Measurements from ENCODE around the gene CPM.
"Not testable (repeated sequence)": the region's sequence is repeated elsewhere in the genome, so short reads cannot be mapped to it uniquely, and the experiment has no call there.

Gene CPM

DNA sequence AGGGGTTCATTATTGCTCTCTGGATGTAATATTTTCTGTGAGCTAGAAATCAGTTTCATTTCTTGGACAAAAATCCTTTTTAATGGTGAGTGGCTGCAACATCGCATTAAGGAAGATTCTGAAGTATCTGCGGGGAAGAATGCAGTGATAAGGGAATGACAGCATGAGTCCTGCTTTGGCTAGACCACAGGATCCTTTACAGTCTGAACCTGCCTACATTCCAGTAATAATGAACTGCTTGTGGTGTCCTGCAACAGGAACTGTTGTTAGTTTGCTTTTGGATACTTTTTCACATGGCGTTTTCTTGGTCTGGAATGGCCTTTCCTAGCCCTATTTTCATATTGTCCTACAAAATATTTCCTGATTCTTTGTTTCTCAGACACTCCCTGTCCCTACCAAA, 109.3 kb downstream of the CPM start:
- DNase-seq = no peak

DNA sequence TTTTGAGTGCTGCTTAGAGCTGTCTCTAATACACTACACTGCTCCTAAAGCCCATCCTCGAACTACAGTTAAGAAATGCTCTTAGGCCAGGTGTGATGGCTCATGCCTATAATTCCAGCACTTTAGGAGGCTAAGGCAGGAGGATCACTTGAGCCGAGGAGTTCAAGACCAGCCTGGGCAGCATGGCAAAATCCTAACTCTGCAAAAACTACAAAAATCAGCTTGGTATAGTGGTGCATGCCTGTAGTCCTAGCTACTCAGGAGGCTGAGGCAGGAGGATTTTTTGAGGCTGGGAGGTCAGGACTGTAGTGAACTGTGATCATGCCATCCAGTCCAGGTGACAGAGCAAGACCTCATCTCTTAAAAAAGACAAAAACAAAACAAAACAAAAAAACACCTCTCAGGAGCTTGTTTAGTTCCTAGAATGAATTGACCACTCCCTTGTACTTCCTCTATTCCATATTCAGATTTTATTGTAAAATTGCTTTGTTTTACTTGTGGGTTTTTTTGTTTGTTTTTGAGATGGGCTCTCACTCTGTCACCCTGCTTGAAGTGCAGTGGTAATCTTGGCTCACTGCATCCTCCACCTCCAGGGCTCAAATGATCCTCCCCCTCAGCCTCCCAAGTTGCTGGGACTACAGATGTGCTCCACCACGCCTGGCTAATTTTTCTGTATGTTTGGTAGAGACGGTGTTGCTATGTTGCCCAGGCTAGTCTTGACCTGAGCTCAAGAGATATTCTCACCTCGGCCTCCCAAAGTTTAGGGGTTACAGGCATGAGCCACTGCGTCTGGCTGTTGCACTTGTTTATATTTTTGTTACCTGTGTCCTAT, 111.4 kb downstream of the CPM start:
- DNase-seq = no peak

GRCh38 chr12:68819481-68819880, 113.5 kb downstream of the CPM start:
- not testable (repeated sequence) for DNase-seq

- no peak for DNase-seq
Observed at GRCh38 chr12:68815928-68816800, 116.8 kb downstream of the CPM start.

- DNase-seq = no peak
Observed at GRCh38 chr12:68815232-68815927, 117.6 kb downstream of the CPM start.

DNA sequence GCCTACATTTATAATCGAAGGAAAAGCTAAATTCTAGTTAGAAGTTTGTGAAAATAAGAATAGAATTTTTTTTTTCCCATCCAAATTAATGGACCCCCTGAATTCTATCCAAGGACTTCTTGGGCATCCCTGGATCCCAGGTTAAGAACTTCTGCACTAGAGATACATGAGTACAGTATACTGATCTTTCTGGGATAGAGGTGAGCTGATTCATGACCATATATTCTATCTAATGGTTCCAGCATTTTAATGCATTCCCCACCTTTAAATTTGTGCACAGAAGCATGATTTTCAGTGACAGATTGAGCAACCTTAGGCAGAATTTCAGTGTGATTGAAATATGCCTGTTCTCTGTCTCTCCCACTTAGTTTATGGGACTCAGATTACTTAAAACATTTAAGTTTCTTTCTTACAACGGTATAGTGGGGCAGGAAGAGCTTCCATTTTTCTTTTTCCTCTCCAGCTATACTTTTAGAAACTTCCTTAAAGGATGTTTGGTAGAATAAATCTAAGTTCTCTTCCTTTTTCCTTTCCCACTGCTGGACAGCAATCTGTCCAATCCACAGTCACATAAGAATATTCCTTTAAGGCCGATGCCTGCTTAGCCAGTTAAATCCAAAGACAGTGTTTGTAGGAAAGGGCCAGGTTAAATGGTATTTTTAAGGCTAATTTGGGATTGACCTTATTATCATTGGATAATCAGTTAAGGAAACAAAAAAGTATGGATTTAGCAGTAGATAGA, 118.3 kb downstream of the CPM start:
- DNase-seq = no peak

- no peak for DNase-seq
Observed at GRCh38 chr12:68813242-68813593, 119.8 kb downstream of the CPM start.

GRCh38 chr12:68812553-68813241, 120.3 kb downstream of the CPM start:
- no peak for DNase-seq

- not testable (repeated sequence) for DNase-seq
Observed at GRCh38 chr12:68811573-68811972, 121.4 kb downstream of the CPM start.

DNA sequence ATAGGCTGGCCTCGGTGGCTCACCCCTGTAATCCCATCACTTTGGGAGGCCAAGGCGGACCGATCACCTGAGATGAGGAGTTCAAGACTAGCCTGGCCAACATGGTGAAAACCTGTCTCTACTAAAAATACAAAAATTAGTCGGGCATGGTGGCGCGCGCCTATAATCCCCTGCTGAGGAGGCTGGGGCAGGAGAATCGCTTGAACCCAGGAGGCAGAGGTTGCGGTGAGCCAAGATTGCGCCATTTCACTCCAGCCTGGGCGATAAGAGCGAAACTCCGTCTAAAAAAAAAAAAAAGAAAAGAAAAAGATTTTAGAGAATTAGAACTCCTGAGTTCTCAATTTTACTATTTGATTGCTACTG, 123.0 kb downstream of the CPM start:
- DNase-seq = not testable (repeated sequence)

- no peak for DNase-seq
Observed at GRCh38 chr12:68809190-68810026, 123.6 kb downstream of the CPM start.

DNA sequence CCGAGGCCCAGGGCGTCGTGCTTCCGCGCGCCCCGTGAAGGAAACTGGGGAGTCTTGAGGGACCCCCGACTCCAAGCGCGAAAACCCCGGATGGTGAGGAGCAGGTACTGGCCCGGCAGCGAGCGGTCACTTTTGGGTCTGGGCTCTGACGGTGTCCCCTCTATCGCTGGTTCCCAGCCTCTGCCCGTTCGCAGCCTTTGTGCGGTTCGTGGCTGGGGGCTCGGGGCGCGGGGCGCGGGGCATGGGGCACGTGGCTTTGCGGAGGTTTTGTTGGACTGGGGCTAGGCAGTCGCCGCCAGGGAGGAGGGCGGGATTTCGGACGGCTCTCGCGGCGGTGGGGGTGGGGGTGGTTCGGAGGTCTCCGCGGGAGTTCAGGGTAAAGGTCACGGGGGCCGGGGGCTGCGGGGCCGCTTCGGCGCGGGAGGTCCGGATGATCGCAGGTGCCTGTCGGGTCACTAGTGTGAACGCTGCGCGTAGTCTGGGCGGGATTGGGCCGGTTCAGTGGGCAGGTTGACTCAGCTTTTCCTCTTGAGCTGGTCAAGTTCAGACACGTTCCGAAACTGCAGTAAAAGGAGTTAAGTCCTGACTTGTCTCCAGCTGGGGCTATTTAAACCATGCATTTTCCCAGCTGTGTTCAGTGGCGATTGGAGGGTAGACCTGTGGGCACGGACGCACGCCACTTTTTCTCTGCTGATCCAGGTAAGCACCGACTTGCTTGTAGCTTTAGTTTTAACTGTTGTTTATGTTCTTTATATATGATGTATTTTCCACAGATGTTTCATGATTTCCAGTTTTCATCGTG, 124.4 kb downstream of the CPM start:
- DNase-seq = peak; percentile 40

DNA sequence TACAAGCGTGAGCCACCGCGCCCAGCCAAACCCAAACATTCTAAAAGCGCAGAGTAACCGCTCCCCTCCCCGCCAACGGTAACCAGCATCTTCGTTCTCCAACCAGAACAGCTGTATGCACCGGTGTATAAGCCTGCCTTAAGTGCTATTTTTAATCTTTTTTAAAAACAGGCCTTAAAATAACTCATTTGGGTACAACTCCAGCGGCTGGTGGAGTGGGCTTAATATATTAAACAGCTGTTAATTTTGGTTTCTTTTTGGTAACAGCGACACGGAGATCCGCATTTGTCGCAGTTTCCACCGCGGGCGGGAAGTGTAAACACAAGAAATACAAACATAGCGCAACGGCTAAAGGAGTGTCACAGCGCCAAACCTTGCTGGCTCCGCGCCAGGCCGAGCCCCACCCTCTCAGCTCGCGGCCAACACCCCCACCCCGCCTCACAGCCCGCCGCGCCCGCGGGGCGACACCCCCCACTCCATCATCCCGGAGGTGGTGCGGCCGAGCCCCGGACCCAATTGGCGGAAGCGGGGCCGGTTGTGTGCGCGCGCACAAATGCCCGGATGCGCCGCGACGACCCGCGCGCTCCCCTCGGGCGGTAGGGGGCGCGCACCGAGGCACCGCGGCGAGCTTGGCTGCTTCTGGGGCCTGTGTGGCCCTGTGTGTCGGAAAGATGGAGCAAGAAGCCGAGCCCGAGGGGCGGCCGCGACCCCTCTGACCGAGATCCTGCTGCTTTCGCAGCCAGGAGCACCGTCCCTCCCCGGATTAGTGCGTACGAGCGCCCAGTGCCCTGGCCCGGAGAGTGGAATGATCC, 125.2 kb downstream of the CPM start, which contains the start of gene MDM2:
MDM2 (plus strand) TSS at position 602 of the 812 bp plus-strand sequence. CDS start 301 bp downstream, outside the sequence.
- DNase-seq = peak; percentile 99

DNA sequence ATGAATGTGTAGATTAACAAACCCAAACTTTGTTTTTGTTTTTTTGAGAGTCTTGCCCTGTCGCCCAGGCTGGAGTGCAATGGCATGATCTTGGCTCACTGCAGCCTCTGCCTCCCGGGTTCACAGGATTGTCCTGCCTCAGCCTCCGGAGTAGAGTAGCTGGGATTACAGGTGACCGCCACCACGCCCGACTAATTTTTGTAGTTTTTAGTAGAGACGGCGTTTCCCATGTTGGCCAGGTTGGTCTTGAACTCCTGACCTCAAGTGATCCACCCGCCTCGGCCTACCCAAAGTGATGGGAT, 125.7 kb downstream of the CPM start:
- DNase-seq = not testable (repeated sequence)

DNA sequence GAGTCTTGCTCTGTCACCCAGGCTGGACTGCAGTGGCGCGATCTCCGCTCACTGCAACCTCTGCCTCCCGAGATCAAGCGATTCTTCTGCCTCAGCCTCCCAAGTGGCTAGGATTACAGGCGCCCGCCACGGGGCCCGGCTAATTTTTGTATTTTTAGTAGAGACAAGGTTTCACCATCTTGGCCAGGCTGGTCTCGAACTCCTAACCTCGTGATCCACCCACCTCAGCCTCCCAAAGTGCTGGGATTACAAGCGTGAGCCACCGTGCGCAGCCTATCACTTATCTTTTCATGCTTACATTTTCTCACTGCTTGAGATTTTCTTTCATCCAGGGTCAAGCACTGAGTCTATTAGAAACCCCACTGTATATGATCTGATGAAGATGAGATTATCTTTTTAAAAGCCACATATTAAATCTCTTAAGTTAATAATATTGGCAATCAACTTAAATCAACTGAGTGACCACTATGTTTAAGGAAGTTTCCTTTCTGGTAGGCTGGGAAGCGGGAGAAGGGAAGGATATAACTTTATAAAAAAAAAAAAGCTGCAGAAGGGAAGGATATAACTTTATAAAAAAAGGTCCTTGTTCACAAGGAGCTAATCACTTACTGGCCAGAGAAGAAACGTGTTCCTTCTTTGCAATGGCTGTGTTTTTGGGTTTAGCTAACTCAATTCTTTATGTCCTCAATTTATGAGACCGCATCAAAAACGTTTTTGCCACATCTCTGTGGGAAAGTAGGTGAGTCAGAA, 126.3 kb downstream of the CPM start:
- DNase-seq = no peak

DNA sequence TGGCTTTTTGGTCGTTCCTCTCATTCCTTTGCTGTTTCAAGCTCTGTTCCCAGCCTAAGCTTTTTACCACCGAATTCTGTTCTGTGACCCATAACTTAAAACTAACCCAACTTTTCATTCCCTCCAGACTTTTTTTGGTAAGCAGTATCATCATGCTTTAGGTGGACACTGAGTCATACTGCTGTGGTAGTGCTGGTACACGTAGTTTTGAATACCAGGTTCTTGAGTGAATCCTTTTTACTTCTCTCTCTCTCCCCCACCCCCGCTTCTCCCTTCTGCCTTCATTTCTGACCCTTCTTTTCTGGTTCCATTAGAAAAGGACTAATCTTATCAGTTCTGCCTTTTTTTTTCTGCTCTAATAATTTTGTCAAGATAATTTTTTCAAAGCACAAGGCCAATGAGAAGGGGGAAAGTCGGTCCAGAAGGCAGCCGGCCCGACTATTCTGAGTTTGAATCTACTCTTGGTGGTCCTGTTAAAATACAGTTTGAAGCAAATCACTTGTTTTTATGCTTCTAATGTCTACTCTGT, 127.3 kb downstream of the CPM start:
- no peak for DNase-seq

DNA sequence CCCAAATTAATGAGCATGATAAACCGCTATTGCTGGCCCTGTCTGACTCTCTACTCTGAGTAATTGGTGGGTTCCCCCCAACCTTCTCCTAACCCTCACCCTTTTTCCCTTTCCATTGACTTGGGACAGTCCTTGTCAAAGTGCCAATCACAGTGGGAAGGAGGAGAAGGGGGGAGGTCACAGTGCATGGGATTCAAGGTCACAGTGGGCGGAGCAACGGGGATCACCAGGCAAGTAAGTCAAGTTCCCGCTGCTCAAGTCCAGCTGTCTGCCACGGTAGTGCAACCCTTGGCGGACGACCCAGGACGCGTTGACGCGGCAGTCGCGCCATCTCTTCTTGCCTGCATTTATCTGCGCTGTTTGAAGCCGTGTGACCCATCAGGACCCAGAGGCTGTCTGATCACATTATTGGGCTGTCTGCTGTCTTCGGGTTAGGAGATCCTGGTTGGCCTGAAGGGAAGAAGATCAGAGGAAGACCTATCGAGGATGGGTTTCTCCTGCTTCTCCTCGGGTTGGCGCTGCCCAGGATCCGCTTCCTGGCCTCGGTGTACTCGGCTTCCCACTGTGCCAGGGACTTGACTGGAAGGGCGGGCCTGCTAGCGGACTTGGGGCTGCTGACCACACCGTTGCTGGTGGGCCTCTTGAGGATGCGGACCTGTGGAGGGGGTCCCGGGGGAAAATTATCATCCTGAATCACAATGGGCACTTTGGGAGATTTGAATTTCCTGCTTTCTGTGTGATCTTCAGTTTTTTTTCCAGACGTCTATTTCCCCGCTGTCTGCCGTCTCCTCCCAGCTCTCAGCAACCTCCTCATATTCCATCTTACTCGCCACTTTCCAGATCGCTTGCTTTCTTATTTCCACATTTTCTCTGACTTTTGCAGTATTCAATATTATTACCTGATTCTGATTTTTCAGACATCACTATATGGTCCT, 128.0 kb downstream of the CPM start:
- no peak for DNase-seq
